Vagina (tissue), 2 donors: Measurements from ENCODE around the gene CEBPE. TPM values are rescaled to one million over a fixed set of nuclear protein-coding genes. Genes with fewer than 3 reads are reported as not detected.

Experiments
- DNase-seq, 2 donors: peaks; one replicate each; pipeline ENCODE4 v3.0.0-alpha.2; 2017; ENCODE audit errors: extremely low spot score in 2 of 2
- H3K27ac ChIP-seq: fragments of 200-600 bp; sonication (generic); one replicate; pipeline ENCODE4 v1.5.1; 2019
- H3K27me3 ChIP-seq: fragments of 200-600 bp; sonication (generic); one replicate; pipeline ENCODE4 v1.5.1; 2019
- H3K36me3 ChIP-seq, 2 donors: fragments of 200-600 bp; sonication (generic); one replicate each; pipeline ENCODE4 v1.5.1; 2017 to 2019
- H3K4me1 ChIP-seq: fragments of 200-600 bp; sonication (generic); one replicate; pipeline ENCODE4 v1.5.1; 2019
- H3K4me3 ChIP-seq, 2 donors: fragments of 200-600 bp; sonication (generic); 1 replicate in 1 of 2; 2 replicates in 1 of 2; pipeline ENCODE4 v1.5.1; 2016 to 2019
- H3K9me3 ChIP-seq: fragments of 200-600 bp; sonication (generic); one replicate; pipeline ENCODE4 v1.5.1; 2019
- POLR2A ChIP-seq, 2 donors: fragments of 450-650 bp; IDR thresholded peaks; one replicate each; pipeline ENCODE4 v1.6.1; 2017; ENCODE audit warnings: antibody characterized with exemption in 2 of 2, mild to moderate bottlenecking in 2 of 2, moderate library complexity in 2 of 2
- POLR2AphosphoS5 ChIP-seq, 2 donors: sonication (generic); formaldehyde crosslinking; IDR thresholded peaks; one replicate each; pipeline ENCODE4 v1.9.0; 2017; ENCODE audit warnings: antibody characterized with exemption in 2 of 2, mild to moderate bottlenecking in 2 of 2, low read depth in 1 of 2; ENCODE audit not compliant: insufficient read depth in 1 of 2
- intact Hi-C: fragments of 100-400 bp; cut with DNase I; formaldehyde crosslinking; loops from one replicate; pipeline ENCODE4 v1.15.1; 2023
- total RNA-seq: library from RNA; depleted of rRNA; stranded (reverse); fragments of >200 nt; gene quantifications from one replicate; pipeline ENCODE4 v1.2.3, GENCODE V29; 2016
- TF ChIP-seq, protein P1 (sequence below), 3 experiments: fragments of 450-650 bp in 2 of 3; fragments of 200-600 bp in 1 of 3; sonication (generic) in 1 of 3; IDR thresholded peaks; one replicate each; pipeline ENCODE4 v1.5.1; 2017 to 2019; ENCODE audit warnings: antibody characterized with exemption in 3 of 3, mild to moderate bottlenecking in 2 of 3, moderate library complexity in 2 of 3

CEBPE gene
- total RNA-seq, 1 donor from 2014 or later, result not detected

DNA sequence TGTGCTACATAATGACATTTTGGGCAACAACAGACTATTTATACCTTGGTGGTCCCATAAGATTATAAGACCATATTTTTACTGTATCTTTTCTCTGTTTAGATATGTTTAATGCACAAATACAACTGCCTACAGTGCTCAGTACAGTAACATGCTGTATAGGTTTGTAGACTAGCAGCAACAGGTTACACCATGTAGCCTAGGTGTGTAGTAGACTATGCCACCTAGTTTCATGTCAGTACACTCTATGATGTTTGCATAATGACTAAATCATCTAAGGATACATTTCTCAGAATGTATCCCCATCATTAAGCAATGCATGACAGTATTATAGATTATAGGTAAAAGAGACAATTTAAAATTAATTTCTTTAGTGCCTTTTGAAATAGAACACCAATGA, 30.7 kb upstream of the CEBPE start:
- peaks cover 91% of the 10 kb centered on the region for H3K4me1 ChIP-seq

DNA sequence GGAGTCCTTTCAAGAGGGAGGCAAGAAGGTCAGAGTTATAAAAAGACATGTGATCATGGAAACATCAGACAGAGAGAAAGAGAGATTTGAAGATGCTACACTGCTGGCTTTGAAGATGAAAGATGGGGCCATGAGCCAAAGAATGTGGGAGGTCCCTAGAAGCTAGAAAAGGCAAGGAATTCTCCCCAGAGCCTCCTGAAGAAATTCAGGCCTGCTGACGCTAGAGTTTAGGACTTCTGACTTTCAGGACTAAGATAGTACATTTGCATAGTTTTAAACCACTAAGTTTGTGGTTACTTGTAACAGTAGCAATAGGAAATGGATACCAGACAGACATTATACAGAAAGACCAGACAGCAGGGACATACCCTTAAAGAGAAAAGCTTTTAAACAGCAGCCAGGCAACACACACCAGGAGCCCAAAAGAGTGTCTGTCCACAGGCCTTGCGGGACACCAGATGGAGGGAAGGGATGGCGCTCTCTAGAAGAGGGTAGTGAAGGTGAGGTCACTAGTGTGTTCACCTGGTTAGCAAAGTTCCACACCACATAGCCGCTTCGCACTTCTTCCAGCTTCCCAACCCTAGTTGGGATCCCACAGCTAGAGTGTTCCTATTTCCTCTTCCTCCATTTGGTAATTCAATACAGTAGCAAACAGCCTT, 29.7 kb upstream of the CEBPE start:
- peaks cover 86% of the 10 kb centered on the region for H3K4me1 ChIP-seq
- intact Hi-C loops, result no loop called here
- no peaks in the 10 kb centered on the region for H3K9me3 ChIP-seq
- peak overlapping the region; percentile 93 for H3K27ac ChIP-seq
- no peak overlapping the region for H3K4me3 ChIP-seq
- DNase-seq, result no peak
- TF ChIP-seq POLR2A (IDR thresholded peaks at IDR 0.05) (no peak), POLR2AphosphoS5 (IDR thresholded peaks at IDR 0.05; ENCODE audit: insufficient read depth in 1 of 2, low read depth in 1 of 2) (no peak)
- TF ChIP-seq, protein P1, sequence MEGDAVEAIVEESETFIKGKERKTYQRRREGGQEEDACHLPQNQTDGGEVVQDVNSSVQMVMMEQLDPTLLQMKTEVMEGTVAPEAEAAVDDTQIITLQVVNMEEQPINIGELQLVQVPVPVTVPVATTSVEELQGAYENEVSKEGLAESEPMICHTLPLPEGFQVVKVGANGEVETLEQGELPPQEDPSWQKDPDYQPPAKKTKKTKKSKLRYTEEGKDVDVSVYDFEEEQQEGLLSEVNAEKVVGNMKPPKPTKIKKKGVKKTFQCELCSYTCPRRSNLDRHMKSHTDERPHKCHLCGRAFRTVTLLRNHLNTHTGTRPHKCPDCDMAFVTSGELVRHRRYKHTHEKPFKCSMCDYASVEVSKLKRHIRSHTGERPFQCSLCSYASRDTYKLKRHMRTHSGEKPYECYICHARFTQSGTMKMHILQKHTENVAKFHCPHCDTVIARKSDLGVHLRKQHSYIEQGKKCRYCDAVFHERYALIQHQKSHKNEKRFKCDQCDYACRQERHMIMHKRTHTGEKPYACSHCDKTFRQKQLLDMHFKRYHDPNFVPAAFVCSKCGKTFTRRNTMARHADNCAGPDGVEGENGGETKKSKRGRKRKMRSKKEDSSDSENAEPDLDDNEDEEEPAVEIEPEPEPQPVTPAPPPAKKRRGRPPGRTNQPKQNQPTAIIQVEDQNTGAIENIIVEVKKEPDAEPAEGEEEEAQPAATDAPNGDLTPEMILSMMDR (IDR thresholded peaks at IDR 0.05), result no peak
- H3K27me3 ChIP-seq, result no peaks in the 10 kb centered on the region
- no peaks in the 10 kb centered on the region for H3K36me3 ChIP-seq

More for the DNA sequence above, 30.7 kb upstream of the CEBPE start:
- Histone ChIP-seq H3K4me3 (no peak overlapping the region), H3K27me3 (no peaks in the 10 kb centered on the region), H3K36me3 (no peaks in the 10 kb centered on the region), H3K27ac (peak overlapping the region; percentile 93), H3K9me3 (no peaks in the 10 kb centered on the region)
- DNase-seq, result no peak
- TF ChIP-seq, protein P1 (IDR thresholded peaks at IDR 0.05), result no peak
- TF ChIP-seq POLR2A (IDR thresholded peaks at IDR 0.05), result no peak
- TF ChIP-seq POLR2AphosphoS5 (IDR thresholded peaks at IDR 0.05; ENCODE audit: insufficient read depth in 1 of 2, low read depth in 1 of 2), result peak in 1 of 2 donors; percentile 57
- intact Hi-C loops, result no loop called here

- intact Hi-C loops, result no loop called here
- H3K27me3 ChIP-seq, result no peaks in the 10 kb centered on the region
- H3K4me1 ChIP-seq, result peaks cover 83% of the 10 kb centered on the region
- H3K27ac ChIP-seq, result peak overlapping the region; percentile 87
- no peak for DNase-seq
- H3K4me3 ChIP-seq, result no peak overlapping the region
- TF ChIP-seq POLR2A (IDR thresholded peaks at IDR 0.05), result no peak
- no peak for TF ChIP-seq POLR2AphosphoS5 (IDR thresholded peaks at IDR 0.05; ENCODE audit: insufficient read depth in 1 of 2, low read depth in 1 of 2)
- TF ChIP-seq, protein P1 (IDR thresholded peaks at IDR 0.05), result no peak
- no peaks in the 10 kb centered on the region for H3K36me3 ChIP-seq
- H3K9me3 ChIP-seq, result no peaks in the 10 kb centered on the region
Observed at GRCh38 chr14:23147676-23148075, 28.6 kb upstream of the CEBPE start.

DNA sequence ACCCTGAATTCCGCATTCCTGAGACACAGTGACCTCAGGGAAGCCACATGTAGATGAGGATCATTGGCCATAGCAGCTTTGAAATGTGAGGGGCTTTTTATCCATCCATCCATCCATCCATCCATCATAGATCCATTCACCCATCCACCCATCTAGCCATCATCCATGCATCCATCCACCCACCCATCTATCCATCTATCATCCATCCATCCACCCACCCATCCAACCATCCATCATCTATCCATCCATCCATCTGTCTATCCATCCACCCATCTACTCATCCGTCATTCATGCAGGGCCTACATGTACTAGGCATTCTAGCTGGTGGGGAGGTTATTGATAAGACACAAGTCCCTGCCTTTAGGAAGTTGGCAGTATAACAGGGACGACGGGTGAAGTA, 27.9 kb upstream of the CEBPE start:
- intact Hi-C loops, result no loop called here
- Histone ChIP-seq H3K4me3 (no peak overlapping the region), H3K9me3 (no peaks in the 10 kb centered on the region), H3K27ac (peak overlapping the region; percentile 87), H3K27me3 (no peaks in the 10 kb centered on the region), H3K4me1 (peaks cover 83% of the 10 kb centered on the region), H3K36me3 (no peaks in the 10 kb centered on the region)
- no peak for DNase-seq
- TF ChIP-seq, protein P1 (IDR thresholded peaks at IDR 0.05), result no peak
- TF ChIP-seq POLR2AphosphoS5 (IDR thresholded peaks at IDR 0.05; ENCODE audit: insufficient read depth in 1 of 2, low read depth in 1 of 2) (no peak), POLR2A (IDR thresholded peaks at IDR 0.05) (no peak)

GRCh38 chr14:23146351-23146910, 27.4 kb upstream of the CEBPE start:
- Histone ChIP-seq H3K9me3 (no peaks in the 10 kb centered on the region), H3K27ac (peak overlapping the region; percentile 87), H3K4me3 (no peak overlapping the region), H3K4me1 (peaks cover 79% of the 10 kb centered on the region), H3K27me3 (no peaks in the 10 kb centered on the region), H3K36me3 (no peaks in the 10 kb centered on the region)
- intact Hi-C loops, result no loop called here
- TF ChIP-seq, protein P1 (IDR thresholded peaks at IDR 0.05), result no peak
- TF ChIP-seq POLR2AphosphoS5 (IDR thresholded peaks at IDR 0.05; ENCODE audit: insufficient read depth in 1 of 2, low read depth in 1 of 2) (no peak), POLR2A (IDR thresholded peaks at IDR 0.05) (no peak)
- DNase-seq, result no peak
